HFFc6 (cell line): ENCODE data around the gene STAG3. TPM values are rescaled to one million over a fixed set of nuclear protein-coding genes. Genes with fewer than 3 reads are reported as not detected.

Source experiments
- DNase-seq: peaks from one replicate; pipeline ENCODE4 v3.0.0-alpha.2; 2018
- H3K27ac Mint-ChIP-seq: 2 replicates; pipeline ENCODE4 v1.8.0; 2020; ENCODE audit warnings: mild to moderate bottlenecking, mixed read lengths
- H3K27me3 Mint-ChIP-seq: 2 replicates; pipeline ENCODE4 v1.8.0; 2021; ENCODE audit warnings: mild to moderate bottlenecking, moderate library complexity, mixed read lengths; ENCODE audit not compliant: insufficient read depth
- H3K36me3 Mint-ChIP-seq: 2 replicates; pipeline ENCODE4 v1.8.0; 2021; ENCODE audit warnings: low read depth, mixed read lengths
- H3K4me1 Mint-ChIP-seq: 2 replicates; pipeline ENCODE4 v1.8.0; 2020; ENCODE audit warnings: low read depth, mixed read lengths
- H3K4me3 Mint-ChIP-seq: 2 replicates; pipeline ENCODE4 v1.8.0; 2020; ENCODE audit warnings: mild to moderate bottlenecking, moderate library complexity, mixed read lengths
- H3K9me3 Mint-ChIP-seq: 2 replicates; pipeline ENCODE4 v1.8.0; 2020; ENCODE audit warnings: mild to moderate bottlenecking, mixed read lengths
- total RNA-seq, 6 experiments: library from RNA; stranded (reverse); fragmentation: NEBNext Ultra II Directional; extraction: Animal tissue kit (Norgen Biotek cat#: 25700); gene quantifications; 2 replicates in 1 of 6; 3 replicates in 5 of 6; pipeline ENCODE4 v1.2.3, GENCODE V29; 2021
- TF ChIP-seq, protein P1 (sequence below): fragments of 200-600 bp; sonication (generic); IDR thresholded peaks from 2 replicates; pipeline ENCODE4 v1.5.0; 2021; ENCODE audit warnings: antibody characterized with exemption, mild to moderate bottlenecking

The STAG3 gene
- total RNA-seq, 6 experiments from 2014 or later = 0.24 to 0.91 (median 0.43) TPM

DNA sequence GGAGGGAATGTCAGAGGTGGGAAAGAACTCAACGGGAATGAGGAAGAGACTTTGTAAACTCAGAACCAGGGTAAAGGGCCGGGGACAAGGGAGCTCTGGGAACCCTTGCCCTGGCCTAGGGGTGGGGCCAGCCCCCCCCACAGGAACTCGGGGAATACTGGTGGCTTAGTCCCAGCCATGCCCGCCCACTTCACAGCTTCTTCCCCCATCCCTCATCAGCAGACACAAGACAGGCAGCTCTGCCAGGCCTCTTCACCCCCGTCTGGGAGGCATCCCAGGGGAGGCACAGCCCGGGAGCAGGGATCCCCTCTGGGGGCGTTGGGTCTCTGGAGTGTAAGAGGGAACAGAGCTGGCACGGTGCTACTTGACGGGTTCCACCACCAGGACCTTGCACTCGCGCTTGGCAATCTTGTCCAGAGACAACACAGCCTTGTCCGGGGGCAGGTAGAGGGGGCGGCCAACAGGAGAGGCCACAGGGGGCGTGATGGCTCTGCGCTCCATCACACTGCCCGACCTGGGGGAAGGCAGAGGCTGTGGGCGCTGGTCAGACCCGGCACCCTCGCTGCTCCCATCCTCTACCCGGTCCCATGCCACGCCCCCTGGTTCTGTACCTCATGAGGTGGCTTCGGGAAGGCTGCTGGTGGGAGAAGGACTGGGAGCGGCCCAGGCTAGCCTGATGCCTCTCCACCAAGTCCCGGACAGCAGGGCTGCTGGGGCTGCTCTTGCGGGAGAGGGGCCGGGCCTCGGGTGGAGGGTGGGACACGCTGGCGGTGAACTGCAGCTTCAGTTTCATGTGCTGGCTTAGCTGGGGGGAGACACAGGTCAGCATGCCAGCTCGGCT is 22.8 kb upstream of the STAG3 start:
- H3K4me3 Mint-ChIP-seq = no peak overlapping the region
- H3K27me3 Mint-ChIP-seq = peaks cover 1% of the 10 kb centered on the region; the same call in 1 of the 2 replicates
- no peaks in the 10 kb centered on the region for H3K9me3 Mint-ChIP-seq
- H3K4me1 Mint-ChIP-seq = peaks cover 47% of the 10 kb centered on the region
- TF ChIP-seq, protein P1, sequence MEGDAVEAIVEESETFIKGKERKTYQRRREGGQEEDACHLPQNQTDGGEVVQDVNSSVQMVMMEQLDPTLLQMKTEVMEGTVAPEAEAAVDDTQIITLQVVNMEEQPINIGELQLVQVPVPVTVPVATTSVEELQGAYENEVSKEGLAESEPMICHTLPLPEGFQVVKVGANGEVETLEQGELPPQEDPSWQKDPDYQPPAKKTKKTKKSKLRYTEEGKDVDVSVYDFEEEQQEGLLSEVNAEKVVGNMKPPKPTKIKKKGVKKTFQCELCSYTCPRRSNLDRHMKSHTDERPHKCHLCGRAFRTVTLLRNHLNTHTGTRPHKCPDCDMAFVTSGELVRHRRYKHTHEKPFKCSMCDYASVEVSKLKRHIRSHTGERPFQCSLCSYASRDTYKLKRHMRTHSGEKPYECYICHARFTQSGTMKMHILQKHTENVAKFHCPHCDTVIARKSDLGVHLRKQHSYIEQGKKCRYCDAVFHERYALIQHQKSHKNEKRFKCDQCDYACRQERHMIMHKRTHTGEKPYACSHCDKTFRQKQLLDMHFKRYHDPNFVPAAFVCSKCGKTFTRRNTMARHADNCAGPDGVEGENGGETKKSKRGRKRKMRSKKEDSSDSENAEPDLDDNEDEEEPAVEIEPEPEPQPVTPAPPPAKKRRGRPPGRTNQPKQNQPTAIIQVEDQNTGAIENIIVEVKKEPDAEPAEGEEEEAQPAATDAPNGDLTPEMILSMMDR = no peak
- no peak for DNase-seq
- H3K36me3 Mint-ChIP-seq = peaks cover 29% of the 10 kb centered on the region
- no peak overlapping the region for H3K27ac Mint-ChIP-seq

DNA sequence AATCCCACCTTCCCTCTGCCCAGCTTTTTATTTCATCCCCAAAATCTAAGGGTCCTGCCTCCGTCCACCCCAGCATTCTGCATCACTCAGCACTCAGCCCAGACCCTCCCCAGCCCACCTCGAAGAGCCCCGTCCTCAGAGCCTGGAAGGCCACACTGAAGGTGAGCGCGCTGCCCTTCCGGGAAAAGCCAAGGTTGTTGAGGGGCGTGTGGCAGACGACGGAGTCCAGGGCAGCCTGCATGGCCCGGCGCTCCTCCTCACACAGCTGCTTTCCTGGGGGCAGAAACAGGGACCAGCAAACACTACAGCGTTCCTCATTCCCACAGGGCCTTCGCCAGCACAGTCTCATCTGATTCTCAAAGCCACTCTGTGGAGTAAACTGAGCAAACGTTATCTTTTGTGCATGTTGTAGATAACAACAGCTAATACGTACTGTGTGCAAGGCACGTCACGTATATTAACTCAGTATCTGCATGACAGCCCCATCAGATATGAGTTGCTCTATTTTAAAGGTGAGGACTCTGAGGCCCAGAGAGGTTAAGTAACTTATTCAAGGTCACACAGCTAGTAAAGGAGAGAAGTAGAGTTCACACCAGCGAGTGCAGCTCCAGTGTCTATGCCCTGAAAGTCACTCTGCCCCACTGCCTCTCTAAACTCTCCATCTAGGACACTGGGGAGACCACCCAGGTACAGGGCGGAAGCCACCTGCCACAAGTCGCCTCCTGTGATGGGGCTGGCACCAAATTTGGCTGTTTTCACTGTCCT is 22.0 kb upstream of the STAG3 start:
- H3K4me3 Mint-ChIP-seq = no peak overlapping the region
- peaks cover 1% of the 10 kb centered on the region; the same call in 1 of the 2 replicates for H3K27me3 Mint-ChIP-seq
- no peaks in the 10 kb centered on the region for H3K9me3 Mint-ChIP-seq
- no peak overlapping the region for H3K27ac Mint-ChIP-seq
- TF ChIP-seq, protein P1 = no peak
- DNase-seq = no peak
- H3K36me3 Mint-ChIP-seq = peaks cover 23% of the 10 kb centered on the region
- H3K4me1 Mint-ChIP-seq = peaks cover 39% of the 10 kb centered on the region

DNA sequence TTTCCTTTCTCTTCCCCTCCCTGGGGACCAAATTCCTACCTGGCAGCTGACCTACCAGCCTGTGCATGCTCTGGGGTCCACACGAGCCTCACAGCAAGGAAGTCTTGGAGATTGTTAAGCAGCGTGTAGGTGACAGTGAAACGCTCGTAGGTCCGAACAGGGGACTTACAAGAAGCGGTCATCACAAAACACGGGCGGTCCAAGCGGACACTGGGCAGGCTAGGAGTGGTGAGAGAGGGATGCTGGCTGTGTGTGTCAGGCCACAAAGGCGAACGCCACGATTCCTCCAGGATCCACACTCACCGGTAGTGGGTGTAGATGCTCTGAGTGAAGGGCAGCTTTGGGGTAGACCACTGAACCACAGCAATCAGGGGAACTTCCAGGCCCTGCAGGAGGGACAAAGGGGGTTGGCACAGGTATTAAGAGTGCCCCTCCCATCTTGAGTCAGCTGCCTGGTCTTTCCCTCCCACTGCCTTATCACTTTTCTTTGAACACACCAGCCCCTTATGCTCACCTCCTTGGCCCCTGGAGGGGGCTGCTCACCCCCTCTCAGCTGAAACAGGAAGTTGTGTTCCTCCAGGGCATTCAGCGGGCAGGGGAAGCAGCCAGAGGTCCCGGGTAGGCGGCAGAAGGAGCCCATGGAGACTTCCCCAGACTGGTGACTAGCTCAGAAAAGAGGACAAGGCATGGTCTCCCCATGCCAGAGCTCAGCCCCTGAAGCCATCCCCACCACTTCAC is 21.2 kb upstream of the STAG3 start:
- H3K4me1 Mint-ChIP-seq = peaks cover 39% of the 10 kb centered on the region
- peaks cover 1% of the 10 kb centered on the region; the same call in 1 of the 2 replicates for H3K27me3 Mint-ChIP-seq
- peak overlapping the region; percentile 90 for H3K4me3 Mint-ChIP-seq
- peak overlapping the region; percentile 38; the same call in 1 of the 2 replicates for H3K27ac Mint-ChIP-seq
- peaks cover 23% of the 10 kb centered on the region for H3K36me3 Mint-ChIP-seq
- DNase-seq = no peak
- no peaks in the 10 kb centered on the region for H3K9me3 Mint-ChIP-seq
- TF ChIP-seq, protein P1 = no peak

DNA sequence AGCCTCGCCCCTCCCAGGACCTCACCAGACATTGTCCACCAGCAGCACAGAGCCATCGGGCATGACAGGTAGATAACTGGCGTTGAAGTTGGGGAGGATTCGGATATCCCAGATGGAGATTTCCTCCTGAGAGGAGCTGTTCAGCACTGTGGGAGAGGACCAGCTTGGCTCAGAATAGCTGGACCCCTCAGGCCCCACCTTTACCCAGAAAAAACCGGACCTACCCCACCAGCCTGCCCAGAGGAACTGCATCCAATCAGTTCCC is 20.7 kb upstream of the STAG3 start:
- Mint-ChIP-seq H3K4me3 (peak overlapping the region; percentile 90), H3K27ac (peak overlapping the region; percentile 38; the same call in 1 of the 2 replicates), H3K27me3 (peaks cover 1% of the 10 kb centered on the region; the same call in 1 of the 2 replicates), H3K36me3 (peaks cover 23% of the 10 kb centered on the region), H3K4me1 (peaks cover 39% of the 10 kb centered on the region), H3K9me3 (no peaks in the 10 kb centered on the region)
- no peak for DNase-seq
- TF ChIP-seq, protein P1 = no peak
